Fibroblast of villous mesenchyme (primary cell): ENCODE results near the gene SP110. TPM values are rescaled to one million over a fixed set of nuclear protein-coding genes. Genes with fewer than 3 reads are reported as not detected.

Experiments used
- DNase-seq: peaks from one replicate; pipeline ENCODE4 v3.0.0-alpha.2; 2010; ENCODE audit warnings: low read depth
- H3K4me3 ChIP-seq: 2 replicates; pipeline ENCODE4 v1.5.1; 2011; ENCODE audit warnings: low read depth, mild to moderate bottlenecking, low read length
- total RNA-seq: library from RNA; depleted of rRNA; stranded (reverse); fragments of >200 nt; gene quantifications from 2 replicates; pipeline ENCODE4 v1.2.3, GENCODE V29; 2012
- TF ChIP-seq, protein P1 (sequence below): IDR thresholded peaks from 2 replicates; pipeline ENCODE4 v1.5.1; 2012; ENCODE audit warnings: low read depth, mild to moderate bottlenecking, low read length; ENCODE audit not compliant: insufficient read depth

Gene SP110
- total RNA-seq, 1 donor = 10.4 TPM

DNA sequence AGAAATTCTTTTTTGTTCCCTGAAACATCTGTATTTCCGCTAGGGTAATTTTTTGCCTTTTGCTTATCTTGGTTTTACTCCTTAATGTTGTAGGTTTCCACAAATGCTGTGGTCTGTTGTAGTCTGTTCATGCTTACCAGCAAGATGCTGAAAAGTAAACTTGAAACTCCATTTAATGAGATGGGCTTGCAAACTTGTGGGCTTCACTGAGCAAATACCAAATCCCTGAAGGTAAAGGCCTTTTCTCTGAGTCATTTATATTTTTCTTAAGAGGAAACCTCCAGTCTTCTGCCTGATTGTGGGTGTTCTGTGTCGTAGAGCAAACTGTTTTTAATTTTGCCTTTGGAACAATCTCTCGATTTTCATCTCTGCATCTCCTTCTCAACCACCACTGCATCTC, 15.1 kb upstream of the SP110 start:
- TF ChIP-seq, protein P1, sequence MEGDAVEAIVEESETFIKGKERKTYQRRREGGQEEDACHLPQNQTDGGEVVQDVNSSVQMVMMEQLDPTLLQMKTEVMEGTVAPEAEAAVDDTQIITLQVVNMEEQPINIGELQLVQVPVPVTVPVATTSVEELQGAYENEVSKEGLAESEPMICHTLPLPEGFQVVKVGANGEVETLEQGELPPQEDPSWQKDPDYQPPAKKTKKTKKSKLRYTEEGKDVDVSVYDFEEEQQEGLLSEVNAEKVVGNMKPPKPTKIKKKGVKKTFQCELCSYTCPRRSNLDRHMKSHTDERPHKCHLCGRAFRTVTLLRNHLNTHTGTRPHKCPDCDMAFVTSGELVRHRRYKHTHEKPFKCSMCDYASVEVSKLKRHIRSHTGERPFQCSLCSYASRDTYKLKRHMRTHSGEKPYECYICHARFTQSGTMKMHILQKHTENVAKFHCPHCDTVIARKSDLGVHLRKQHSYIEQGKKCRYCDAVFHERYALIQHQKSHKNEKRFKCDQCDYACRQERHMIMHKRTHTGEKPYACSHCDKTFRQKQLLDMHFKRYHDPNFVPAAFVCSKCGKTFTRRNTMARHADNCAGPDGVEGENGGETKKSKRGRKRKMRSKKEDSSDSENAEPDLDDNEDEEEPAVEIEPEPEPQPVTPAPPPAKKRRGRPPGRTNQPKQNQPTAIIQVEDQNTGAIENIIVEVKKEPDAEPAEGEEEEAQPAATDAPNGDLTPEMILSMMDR = no peak
- H3K4me3 ChIP-seq = no peak overlapping the region
- DNase-seq = no peak

DNA sequence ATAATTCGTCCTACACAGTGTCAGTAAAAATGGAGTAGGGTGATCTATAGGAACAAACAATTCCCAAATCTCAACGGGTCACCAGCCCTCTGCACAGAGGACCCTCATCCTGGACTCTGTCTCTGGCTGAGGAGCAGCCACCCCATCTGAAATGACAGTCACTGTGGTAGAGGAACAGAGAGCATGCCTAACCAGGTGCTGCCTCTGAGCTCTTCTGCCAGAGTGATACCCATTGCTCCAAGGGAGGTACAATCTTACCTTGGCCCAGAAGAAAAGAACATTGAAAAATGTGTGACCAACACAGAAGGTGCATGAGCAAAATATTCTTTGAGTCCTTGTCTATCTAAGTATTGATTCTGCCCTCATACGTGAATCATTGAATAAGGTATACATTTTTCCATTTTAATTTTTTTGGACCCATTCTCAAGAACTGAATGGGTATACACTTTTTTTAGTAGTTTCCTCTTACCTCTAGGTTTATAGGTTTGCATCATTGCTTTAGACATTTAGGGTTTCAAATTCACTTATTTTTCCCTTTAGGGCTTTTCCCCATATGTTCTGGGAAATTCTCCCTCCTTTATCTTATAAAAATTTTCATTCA, 14.4 kb upstream of the SP110 start:
- no peak overlapping the region for H3K4me3 ChIP-seq
- DNase-seq = no peak
- TF ChIP-seq, protein P1 = no peak

DNA sequence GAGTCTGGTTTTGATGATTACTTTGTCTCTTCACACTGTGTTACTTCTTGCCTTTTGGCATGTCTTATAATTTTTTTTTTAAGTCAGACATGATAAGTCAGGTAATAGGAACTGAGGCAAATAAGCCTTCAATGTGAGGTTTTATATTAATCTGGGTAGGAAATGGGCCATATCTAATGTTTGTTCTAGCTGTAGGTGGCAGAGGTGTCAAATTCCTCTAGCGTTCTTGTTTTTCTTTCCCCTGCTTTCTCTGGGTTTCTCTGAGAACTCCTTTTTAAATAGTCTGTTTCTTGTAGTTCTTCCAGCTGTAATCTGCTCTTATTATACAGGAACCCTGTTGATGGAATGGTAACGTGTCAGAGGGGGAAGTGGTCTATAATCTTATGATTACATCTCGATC, 11.5 kb upstream of the SP110 start:
- H3K4me3 ChIP-seq = no peak overlapping the region
- TF ChIP-seq, protein P1 = no peak
- DNase-seq = no peak

DNA sequence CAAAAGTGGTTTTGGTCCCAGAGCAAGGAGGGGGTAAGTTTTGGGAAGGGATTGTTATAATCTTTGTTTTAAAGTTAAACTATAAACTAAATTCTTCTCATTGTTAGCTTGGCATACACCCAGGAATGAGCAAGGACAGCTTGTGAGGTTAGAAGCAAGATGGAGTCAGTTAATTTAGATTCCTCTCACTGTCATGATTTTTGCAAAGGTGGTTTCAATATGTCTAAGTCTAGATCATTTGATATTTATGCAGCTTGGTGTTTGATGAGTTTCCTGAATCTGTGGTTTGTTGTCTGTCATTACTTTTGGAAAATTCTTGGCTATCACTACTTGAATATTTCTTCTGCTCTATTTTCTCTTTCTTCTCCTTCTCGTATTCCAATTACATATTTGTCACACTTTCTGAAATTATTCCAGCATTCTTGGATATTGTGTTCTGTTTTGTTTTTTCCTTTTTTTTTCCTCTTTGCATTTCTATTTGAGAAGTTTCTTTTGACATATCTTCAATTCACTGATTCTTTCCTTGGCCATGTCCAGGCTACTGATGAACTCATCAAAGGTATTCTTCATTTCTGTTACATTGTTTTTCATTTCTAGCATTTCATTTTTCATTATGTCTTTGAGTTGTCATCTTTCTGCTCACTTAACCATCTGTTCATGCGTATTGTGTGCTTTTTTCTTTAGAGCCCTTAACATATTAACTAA, 10.9 kb upstream of the SP110 start:
- no peak overlapping the region for H3K4me3 ChIP-seq
- no peak for DNase-seq
- TF ChIP-seq, protein P1 = no peak

DNA sequence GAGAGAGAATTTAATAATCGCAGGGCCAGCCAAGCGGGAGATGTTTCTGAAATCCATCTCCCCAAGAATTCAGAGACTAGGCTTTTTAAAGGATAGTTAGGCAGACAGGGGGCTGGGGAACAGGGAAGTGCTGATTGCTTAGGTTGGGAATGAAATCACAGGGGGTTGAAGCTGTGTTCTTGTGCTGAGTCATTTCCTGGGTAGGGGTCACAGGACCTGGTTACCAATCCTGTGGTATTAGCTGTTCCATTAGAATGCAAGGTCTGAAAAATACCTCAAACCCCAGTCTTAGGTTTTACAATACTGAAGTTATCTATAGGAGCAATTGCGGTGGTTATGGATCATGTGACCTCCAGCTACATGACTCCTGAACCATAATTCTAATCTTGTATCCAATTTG, 10.3 kb upstream of the SP110 start:
- no peak overlapping the region for H3K4me3 ChIP-seq
- peak; percentile 79 for DNase-seq
- TF ChIP-seq, protein P1 = no peak

DNA sequence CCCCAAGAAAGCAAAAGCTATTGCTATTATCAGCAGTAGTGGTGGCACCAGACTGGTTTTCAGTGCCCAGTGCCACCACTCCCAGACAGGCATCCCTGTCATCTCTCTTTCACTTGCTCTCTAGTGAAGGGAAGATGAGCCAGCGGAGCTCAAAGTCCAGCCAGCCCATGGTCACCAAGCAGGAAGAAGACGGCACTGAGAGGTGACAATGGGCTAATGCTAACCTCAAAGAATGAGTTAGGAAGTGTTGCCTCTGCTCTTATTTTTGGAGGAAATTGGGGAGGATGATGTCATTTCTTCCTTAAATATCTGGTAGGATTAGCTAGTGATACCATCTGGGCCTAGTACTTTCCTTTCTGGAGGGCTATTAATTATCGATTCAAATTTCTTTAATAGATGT, 7.4 kb upstream of the SP110 start:
- no peak for DNase-seq
- TF ChIP-seq, protein P1 = no peak

DNA sequence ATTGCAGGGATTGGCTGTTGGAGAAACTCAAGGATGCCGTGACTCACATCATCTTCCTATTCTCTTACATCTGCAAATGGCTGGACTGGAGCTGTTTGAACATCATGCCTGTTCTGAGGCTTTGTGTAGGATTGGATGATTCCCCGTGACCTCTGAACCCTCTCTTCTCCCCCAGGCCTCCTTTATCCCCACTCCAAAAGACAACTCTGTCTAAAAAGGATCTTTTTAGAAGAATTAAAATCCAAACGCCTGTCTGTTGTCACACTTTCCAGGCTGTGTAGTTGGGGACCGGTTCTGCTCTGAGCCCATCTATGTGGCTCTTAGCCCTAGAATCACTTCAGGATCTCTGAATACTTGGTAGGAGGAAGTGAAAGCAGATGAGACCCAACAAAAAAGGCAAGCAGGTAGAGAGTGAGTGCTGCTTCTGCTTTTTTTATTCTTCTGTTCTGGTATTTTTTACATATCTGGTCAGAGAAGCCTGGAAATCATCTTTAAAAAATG, 6.3 kb upstream of the SP110 start:
- no peak overlapping the region for H3K4me3 ChIP-seq
- TF ChIP-seq, protein P1 = no peak
- no peak for DNase-seq

More for the DNA sequence above, 7.4 kb upstream of the SP110 start:
- H3K4me3 ChIP-seq = no peak overlapping the region
